Measurements from ENCODE around the gene IFNK. TPM values are rescaled to one million over a fixed set of nuclear protein-coding genes. Genes with fewer than 3 reads are reported as not detected.

The IFNK gene
- total RNA-seq = not detected

GRCh38 chr9:27524236-27524635 lies at the start of gene IFNK:
TSS of gene IFNK (plus strand) at chr9:27524290. CDS start at chr9:27524337, 47 bp downstream.
- TF ChIP-seq, protein P1, sequence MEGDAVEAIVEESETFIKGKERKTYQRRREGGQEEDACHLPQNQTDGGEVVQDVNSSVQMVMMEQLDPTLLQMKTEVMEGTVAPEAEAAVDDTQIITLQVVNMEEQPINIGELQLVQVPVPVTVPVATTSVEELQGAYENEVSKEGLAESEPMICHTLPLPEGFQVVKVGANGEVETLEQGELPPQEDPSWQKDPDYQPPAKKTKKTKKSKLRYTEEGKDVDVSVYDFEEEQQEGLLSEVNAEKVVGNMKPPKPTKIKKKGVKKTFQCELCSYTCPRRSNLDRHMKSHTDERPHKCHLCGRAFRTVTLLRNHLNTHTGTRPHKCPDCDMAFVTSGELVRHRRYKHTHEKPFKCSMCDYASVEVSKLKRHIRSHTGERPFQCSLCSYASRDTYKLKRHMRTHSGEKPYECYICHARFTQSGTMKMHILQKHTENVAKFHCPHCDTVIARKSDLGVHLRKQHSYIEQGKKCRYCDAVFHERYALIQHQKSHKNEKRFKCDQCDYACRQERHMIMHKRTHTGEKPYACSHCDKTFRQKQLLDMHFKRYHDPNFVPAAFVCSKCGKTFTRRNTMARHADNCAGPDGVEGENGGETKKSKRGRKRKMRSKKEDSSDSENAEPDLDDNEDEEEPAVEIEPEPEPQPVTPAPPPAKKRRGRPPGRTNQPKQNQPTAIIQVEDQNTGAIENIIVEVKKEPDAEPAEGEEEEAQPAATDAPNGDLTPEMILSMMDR (IDR thresholded peaks at IDR 0.05; ENCODE audit: low read depth) = no peak

DNA sequence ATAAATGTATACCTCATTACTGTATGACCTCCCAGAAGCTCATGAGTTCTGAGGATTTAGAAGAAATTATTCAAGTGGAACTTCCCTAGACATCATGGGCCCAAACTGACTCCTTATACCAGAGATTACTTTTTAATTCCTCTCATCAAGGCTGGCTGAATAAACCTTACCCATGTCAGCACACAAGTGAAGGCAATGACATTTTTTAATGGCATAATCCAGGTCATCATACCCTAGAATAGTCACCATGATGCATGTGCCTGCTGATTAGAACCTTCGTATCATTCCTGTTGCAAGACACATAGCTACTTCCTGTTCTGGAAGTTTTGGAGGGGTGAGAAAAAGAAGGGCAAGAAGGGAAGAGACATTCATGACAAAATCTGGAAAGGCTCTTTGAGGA lies 49.8 kb upstream of the IFNK start:
- TF ChIP-seq, protein P1 (IDR thresholded peaks at IDR 0.05; ENCODE audit: low read depth) = no peak

GRCh38 chr9:27475057-27475595 lies 49.0 kb upstream of the IFNK start:
- TF ChIP-seq, protein P1 (IDR thresholded peaks at IDR 0.05; ENCODE audit: low read depth) = no peak

GRCh38 chr9:27476870-27477515 lies 47.1 kb upstream of the IFNK start:
- TF ChIP-seq, protein P1 (IDR thresholded peaks at IDR 0.05; ENCODE audit: low read depth) = no peak

DNA sequence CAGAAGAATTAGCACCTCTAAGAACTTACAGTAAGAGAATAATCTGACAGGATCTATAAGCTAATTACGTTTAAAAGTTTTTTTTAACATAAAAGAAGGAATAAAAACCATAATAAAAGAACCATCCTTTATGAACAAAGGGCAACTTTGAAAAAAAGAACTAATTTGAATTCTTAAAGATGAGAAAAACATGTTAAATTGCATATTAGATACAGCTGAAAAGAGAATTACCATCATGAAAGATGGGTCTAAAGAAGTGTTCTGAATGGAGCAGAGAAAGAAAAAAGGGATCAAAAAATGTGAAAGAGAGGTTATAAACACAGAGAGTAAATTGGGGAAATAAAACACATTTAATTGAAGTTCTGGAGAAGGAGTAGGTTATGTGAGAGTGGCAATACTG lies 45.8 kb upstream of the IFNK start:
- TF ChIP-seq, protein P1 (IDR thresholded peaks at IDR 0.05; ENCODE audit: low read depth) = no peak

DNA sequence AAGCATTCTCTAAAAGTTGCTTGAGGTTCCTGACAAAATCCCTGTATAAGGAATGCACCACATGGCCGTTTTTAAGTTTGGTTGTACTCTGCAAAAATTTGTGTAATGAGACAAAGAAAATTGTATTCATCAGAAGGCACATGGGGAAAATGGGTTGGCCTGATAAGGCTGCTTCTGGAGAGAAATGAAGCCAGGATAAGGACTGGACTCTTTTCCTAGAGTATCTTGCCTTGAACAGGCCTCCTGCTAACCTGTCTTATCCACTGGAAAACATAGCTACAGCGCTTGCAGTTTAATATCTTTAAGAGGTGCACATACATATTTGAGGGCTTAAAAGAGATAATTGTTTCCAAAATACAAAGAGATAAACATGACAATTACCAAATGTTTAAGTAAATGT lies 41.4 kb upstream of the IFNK start:
- TF ChIP-seq, protein P1 (IDR thresholded peaks at IDR 0.05; ENCODE audit: low read depth) = no peak

DNA sequence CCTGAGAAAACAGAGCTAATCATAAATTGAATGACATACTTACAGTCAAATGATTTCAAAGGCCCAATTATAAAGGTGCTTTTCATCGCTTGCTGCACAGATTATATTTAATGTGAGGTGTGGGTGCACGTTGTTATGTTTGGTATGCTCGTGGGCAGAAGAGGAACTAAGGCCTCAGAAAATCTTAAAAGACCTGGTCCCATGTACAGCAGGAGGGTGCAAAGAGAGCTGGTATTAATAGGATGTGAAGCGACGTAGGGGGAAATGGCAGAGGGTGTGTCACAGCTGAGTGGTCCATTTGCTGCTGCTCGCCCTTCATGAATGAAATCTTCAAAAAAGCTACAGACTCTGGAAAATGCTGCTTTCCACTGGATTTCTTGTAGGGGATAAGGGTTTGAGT lies 40.5 kb upstream of the IFNK start:
- TF ChIP-seq, protein P1 (IDR thresholded peaks at IDR 0.05; ENCODE audit: low read depth) = no peak
